ENCODE measurements around the gene CHCHD5.
"Not testable (repeated sequence)": the region's sequence is repeated elsewhere in the genome, so short reads cannot be mapped to it uniquely, and the experiment has no call there.

The CHCHD5 gene

DNA sequence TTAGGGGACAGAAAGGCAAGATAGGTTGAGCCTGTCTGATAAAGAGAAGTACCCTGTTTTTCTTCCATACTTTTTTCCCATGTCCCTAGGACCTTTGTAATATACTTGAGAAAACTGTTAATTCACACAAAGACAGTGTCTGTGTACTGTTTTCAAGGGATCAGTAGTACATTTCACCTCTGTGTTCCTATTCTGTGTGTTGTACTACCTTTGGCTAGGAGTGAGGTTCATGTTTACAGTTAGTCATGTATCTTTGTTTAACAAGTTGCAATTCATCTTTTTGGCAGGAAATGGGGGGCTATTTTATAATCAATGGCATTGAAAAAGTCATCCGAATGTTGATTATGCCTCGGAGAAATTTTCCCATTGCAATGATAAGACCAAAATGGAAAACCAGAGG, 35.4 kb upstream of the CHCHD5 start:
- peaks cover 11% of the 10 kb centered on the region for H3K4me1 ChIP-seq
- H2AFZ ChIP-seq, result no peak overlapping the region
- no peak overlapping the region for H3K4me2 ChIP-seq (ENCODE audit: low read length)
- H3K4me3 ChIP-seq (ENCODE audit: low read depth, low read length), result no peak overlapping the region
- no peak overlapping the region for H3K9ac ChIP-seq
- peaks cover 2% of the 10 kb centered on the region for H3K79me2 ChIP-seq
- TF ChIP-seq, protein P1, sequence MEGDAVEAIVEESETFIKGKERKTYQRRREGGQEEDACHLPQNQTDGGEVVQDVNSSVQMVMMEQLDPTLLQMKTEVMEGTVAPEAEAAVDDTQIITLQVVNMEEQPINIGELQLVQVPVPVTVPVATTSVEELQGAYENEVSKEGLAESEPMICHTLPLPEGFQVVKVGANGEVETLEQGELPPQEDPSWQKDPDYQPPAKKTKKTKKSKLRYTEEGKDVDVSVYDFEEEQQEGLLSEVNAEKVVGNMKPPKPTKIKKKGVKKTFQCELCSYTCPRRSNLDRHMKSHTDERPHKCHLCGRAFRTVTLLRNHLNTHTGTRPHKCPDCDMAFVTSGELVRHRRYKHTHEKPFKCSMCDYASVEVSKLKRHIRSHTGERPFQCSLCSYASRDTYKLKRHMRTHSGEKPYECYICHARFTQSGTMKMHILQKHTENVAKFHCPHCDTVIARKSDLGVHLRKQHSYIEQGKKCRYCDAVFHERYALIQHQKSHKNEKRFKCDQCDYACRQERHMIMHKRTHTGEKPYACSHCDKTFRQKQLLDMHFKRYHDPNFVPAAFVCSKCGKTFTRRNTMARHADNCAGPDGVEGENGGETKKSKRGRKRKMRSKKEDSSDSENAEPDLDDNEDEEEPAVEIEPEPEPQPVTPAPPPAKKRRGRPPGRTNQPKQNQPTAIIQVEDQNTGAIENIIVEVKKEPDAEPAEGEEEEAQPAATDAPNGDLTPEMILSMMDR (IDR thresholded peaks at IDR 0.05), result no peak
- H3K27me3 ChIP-seq (ENCODE audit: control insufficient read depth, insufficient read depth, low read length), result no peaks in the 10 kb centered on the region
- H3K36me3 ChIP-seq (ENCODE audit: control insufficient read depth, insufficient read depth, low read length), result no peaks in the 10 kb centered on the region
- no peaks in the 10 kb centered on the region for H3K9me3 ChIP-seq (ENCODE audit: control insufficient read depth, low read length)
- no peak overlapping the region for H3K27ac ChIP-seq

DNA sequence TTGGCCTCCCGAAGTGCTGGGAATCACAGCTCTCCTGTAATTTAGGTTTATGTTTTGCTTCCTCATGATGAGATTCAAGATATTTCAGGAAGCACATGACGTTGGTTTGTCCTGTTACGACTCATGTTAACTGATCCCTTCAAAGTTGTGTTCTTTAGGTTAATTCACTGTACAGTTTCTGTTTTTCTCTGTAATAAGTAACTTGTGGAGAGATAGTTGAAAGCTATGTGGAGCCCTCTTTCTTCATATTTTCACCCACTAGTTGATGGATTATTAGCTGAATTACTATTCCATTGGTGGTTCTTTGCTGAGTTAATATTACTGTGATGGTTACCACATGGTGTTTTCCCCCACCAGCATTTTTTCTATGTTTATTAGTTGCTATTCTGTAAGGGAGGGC, 18.3 kb upstream of the CHCHD5 start:
- Histone ChIP-seq H3K79me2 (no peaks in the 10 kb centered on the region), H3K9me3 (ENCODE audit: control insufficient read depth, low read length) (no peaks in the 10 kb centered on the region), H2AFZ (no peak overlapping the region), H3K9ac (no peak overlapping the region), H3K4me3 (ENCODE audit: low read depth, low read length) (no peak overlapping the region), H3K4me1 (peaks cover 6% of the 10 kb centered on the region), H3K4me2 (ENCODE audit: low read length) (no peak overlapping the region), H3K36me3 (ENCODE audit: control insufficient read depth, insufficient read depth, low read length) (no peaks in the 10 kb centered on the region), H3K27ac (no peak overlapping the region), H3K27me3 (ENCODE audit: control insufficient read depth, insufficient read depth, low read length) (no peaks in the 10 kb centered on the region)
- TF ChIP-seq, protein P1 (IDR thresholded peaks at IDR 0.05), result no peak

DNA sequence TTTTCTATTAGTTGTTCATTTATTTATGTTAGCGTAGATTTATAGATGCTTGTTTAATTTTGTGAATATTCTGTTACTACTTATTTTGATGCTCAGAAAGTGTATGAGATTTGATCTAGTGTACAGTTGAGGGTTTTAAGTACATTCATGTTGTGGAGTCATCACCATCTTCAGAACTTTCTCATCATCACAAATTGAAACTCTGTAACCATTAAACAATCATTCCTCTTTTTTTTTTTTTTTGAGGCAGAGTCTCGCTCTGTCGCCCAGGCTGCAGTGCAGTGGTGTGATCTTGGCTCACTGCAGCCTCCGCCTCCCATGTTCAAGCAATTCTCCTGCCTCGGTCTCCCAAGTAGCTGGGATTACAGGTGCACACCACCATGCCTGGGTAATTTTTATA, 17.9 kb upstream of the CHCHD5 start:
- not testable (repeated sequence) for H2AFZ ChIP-seq; H3K27ac ChIP-seq; H3K27me3 ChIP-seq (ENCODE audit: control insufficient read depth, insufficient read depth, low read length); H3K4me3 ChIP-seq (ENCODE audit: low read depth, low read length); H3K79me2 ChIP-seq; H3K9ac ChIP-seq; H3K4me1 ChIP-seq; H3K4me2 ChIP-seq (ENCODE audit: low read length); H3K9me3 ChIP-seq (ENCODE audit: control insufficient read depth, low read length); H3K36me3 ChIP-seq (ENCODE audit: control insufficient read depth, insufficient read depth, low read length)

DNA sequence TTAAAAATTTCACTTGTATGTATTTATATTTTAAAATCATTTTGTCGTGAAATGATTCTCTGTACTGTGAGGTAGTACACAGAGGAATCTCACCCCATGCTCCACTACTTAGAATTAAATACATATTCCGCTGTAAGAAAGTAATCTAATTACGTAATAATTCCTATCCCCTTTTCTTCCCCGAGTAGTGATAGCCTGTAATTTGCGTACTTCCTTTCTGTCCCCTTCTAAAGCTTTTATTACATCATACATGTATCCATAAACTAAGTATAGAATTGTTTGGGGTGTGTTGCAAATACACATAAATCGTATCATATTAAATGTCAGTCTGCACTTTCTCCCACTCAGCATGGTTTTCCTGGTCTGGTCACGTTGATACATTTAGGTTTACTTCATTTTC, 12.4 kb upstream of the CHCHD5 start:
- H3K4me1 ChIP-seq, result no peaks in the 10 kb centered on the region
- no peaks in the 10 kb centered on the region for H3K27me3 ChIP-seq (ENCODE audit: control insufficient read depth, insufficient read depth, low read length)
- no peaks in the 10 kb centered on the region for H3K9me3 ChIP-seq (ENCODE audit: control insufficient read depth, low read length)
- H3K79me2 ChIP-seq, result no peaks in the 10 kb centered on the region
- no peak overlapping the region for H3K4me3 ChIP-seq (ENCODE audit: low read depth, low read length)
- no peak overlapping the region for H3K27ac ChIP-seq
- no peak overlapping the region for H2AFZ ChIP-seq
- TF ChIP-seq, protein P1 (IDR thresholded peaks at IDR 0.05), result no peak
- no peaks in the 10 kb centered on the region for H3K36me3 ChIP-seq (ENCODE audit: control insufficient read depth, insufficient read depth, low read length)
- H3K4me2 ChIP-seq (ENCODE audit: low read length), result no peak overlapping the region
- H3K9ac ChIP-seq, result no peak overlapping the region

DNA sequence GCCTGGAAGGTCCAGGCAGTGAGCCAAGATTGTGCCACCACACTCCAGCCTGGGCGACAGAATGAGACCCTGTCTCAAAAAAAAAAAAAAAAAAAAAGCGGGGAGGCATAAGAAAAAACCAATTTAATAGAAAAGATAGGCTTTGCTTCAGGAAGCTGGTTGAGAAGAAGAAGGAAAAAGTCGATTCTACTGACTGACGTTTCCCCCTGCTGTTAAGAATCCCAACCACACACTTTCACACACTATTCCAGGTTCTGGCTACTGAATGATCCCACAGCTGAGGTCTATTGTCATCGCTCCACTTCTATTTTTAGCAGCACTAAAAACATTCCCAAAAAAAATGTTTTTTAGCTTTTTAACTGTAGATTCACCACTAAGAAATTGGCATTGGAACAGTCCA, 6.7 kb upstream of the CHCHD5 start:
- H3K27ac ChIP-seq, result no peak overlapping the region
- no peak overlapping the region for H3K4me3 ChIP-seq (ENCODE audit: low read depth, low read length)
- H3K27me3 ChIP-seq (ENCODE audit: control insufficient read depth, insufficient read depth, low read length), result no peaks in the 10 kb centered on the region
- H3K79me2 ChIP-seq, result no peaks in the 10 kb centered on the region
- no peak overlapping the region for H3K9ac ChIP-seq
- TF ChIP-seq, protein P1 (IDR thresholded peaks at IDR 0.05), result no peak
- no peak overlapping the region for H2AFZ ChIP-seq
- H3K36me3 ChIP-seq (ENCODE audit: control insufficient read depth, insufficient read depth, low read length), result no peaks in the 10 kb centered on the region
- H3K4me1 ChIP-seq, result no peaks in the 10 kb centered on the region
- H3K9me3 ChIP-seq (ENCODE audit: control insufficient read depth, low read length), result no peaks in the 10 kb centered on the region
- no peak overlapping the region for H3K4me2 ChIP-seq (ENCODE audit: low read length)

All from parathyroid adenoma (tissue), 2 donors.